HPDE6-E6E7 (cell line): ENCODE measurements around the gene LCN2.
A peak's percentile ranks its signal among the peaks of the same experiment; 100 is the strongest.

ENCODE experiments used
- DNase-seq: peaks from one replicate; pipeline ENCODE4 v3.0.0; 2011; ENCODE audit warnings: missing footprints; ENCODE audit errors: extremely low spot score

Gene LCN2

GRCh38 chr9:128150594-128151308 lies 1.5 kb downstream of the LCN2 start:
- no peak for DNase-seq

GRCh38 chr9:128151309-128152132 lies 2.3 kb downstream of the LCN2 start:
- DNase-seq = no peak

- DNase-seq = no peak
Observed at GRCh38 chr9:128152133-128153059, 3.1 kb downstream of the LCN2 start.

GRCh38 chr9:128153060-128153946 lies 4.0 kb downstream of the LCN2 start:
- DNase-seq = no peak

GRCh38 chr9:128153947-128154695 lies 4.9 kb downstream of the LCN2 start:
- DNase-seq = no peak

- no peak for DNase-seq
Observed at GRCh38 chr9:128155736-128156500, 6.7 kb downstream of the LCN2 start.

GRCh38 chr9:128159522-128159783 lies 10.2 kb downstream of the LCN2 start:
- DNase-seq = no peak

- peak; percentile 93 for DNase-seq
Observed at GRCh38 chr9:128159784-128160602, 10.7 kb downstream of the LCN2 start, which contains the start of gene BBLN. Gene BBLN, plus strand, starts transcription at chr9:128160265. Its CDS starts 143 bp downstream, at chr9:128160408.

GRCh38 chr9:128160603-128160987 lies 11.3 kb downstream of the LCN2 start:
- no peak for DNase-seq

GRCh38 chr9:128161215-128161902 lies 12.1 kb downstream of the LCN2 start:
- DNase-seq = no peak

- no peak for DNase-seq
Observed at GRCh38 chr9:128162215-128163026, 13.2 kb downstream of the LCN2 start.

- no peak for DNase-seq
Observed at GRCh38 chr9:128163027-128163515, 13.8 kb downstream of the LCN2 start.

- no peak for DNase-seq
Observed at GRCh38 chr9:128163523-128164306, 14.5 kb downstream of the LCN2 start.

GRCh38 chr9:128164307-128164885 lies 15.1 kb downstream of the LCN2 start:
- DNase-seq = no peak

- no peak for DNase-seq
Observed at GRCh38 chr9:128166169-128166568, 16.9 kb downstream of the LCN2 start.

- no peak for DNase-seq
Observed at GRCh38 chr9:128167209-128167608, 18.0 kb downstream of the LCN2 start.
